Testis (tissue), 3 donors: ENCODE results near the gene NDUFB11. TPM values are rescaled to one million over a fixed set of nuclear protein-coding genes. Genes with fewer than 3 reads are reported as not detected.

Experiments used
- DNase-seq: peaks from one replicate; pipeline ENCODE4 v3.0.0-alpha.2; 2019
- H3K27ac ChIP-seq, 2 donors: fragments of 200-600 bp; sonication (generic); one replicate each; pipeline ENCODE4 v1.5.1; 2019
- H3K27me3 ChIP-seq: fragments of 200-600 bp; sonication (generic); one replicate; pipeline ENCODE4 v1.5.1; 2019
- H3K36me3 ChIP-seq: fragments of 200-600 bp; sonication (generic); one replicate; pipeline ENCODE4 v1.5.1; 2017; ENCODE audit warnings: low read depth; ENCODE audit errors: missing control alignments
- H3K4me1 ChIP-seq: fragments of 200-600 bp; sonication (generic); one replicate; pipeline ENCODE4 v1.5.1; 2019
- H3K4me3 ChIP-seq, 2 donors: fragments of 200-600 bp; sonication (generic); one replicate each; pipeline ENCODE4 v1.5.1; 2017 to 2019
- H3K9me3 ChIP-seq: fragments of 200-600 bp; sonication (generic); one replicate; pipeline ENCODE4 v1.5.1; 2017
- POLR2A ChIP-seq: fragments of 450-650 bp; IDR thresholded peaks from one replicate; pipeline ENCODE4 v1.6.1; 2017; ENCODE audit warnings: antibody characterized with exemption, mild to moderate bottlenecking, moderate library complexity
- WGBS, 2 donors: methylation state at CpG; one replicate each; pipeline ENCODE4 v1.1.5; 2018; 5-methylcytosine and 5-hydroxymethylcytosine counted together
- intact Hi-C: fragments of 100-400 bp; cut with DNase I; formaldehyde crosslinking; loops from one replicate; pipeline ENCODE4 v1.15.1; 2023; ENCODE audit warnings: low total_unique reads
- polyA plus RNA-seq: library from polyadenylated mRNA; stranded (reverse); fragments of 350-450 nt; fragmentation: Illumina TruSeq; extraction: RNeasy Lipid Tissue Mini Kit (QIAGEN cat#74804); gene quantifications from one replicate; pipeline ENCODE4 v1.2.3, GENCODE V29; 2014; ENCODE audit warnings: low read depth, low replicate concordance; ENCODE audit not compliant: insufficient read depth
- total RNA-seq, 2 donors: library from RNA; depleted of rRNA; stranded (reverse); fragments of >200 nt; gene quantifications; one replicate each; pipeline ENCODE4 v1.2.3, GENCODE V29; 2016
- TF ChIP-seq, protein P1 (sequence below), 3 experiments: fragments of 450-650 bp in 2 of 3; fragments of 200-600 bp in 1 of 3; sonication (generic) in 1 of 3; IDR thresholded peaks; one replicate each; pipeline ENCODE4 v1.5.1; 2016 to 2019; ENCODE audit warnings: antibody characterized with exemption in 3 of 3, mild to moderate bottlenecking in 2 of 3, moderate library complexity in 1 of 3

NDUFB11 gene
- total and polyA plus RNA-seq, 3 donors from 2014 or later = 41.3 to 77.4 (median 68.0) TPM

DNA sequence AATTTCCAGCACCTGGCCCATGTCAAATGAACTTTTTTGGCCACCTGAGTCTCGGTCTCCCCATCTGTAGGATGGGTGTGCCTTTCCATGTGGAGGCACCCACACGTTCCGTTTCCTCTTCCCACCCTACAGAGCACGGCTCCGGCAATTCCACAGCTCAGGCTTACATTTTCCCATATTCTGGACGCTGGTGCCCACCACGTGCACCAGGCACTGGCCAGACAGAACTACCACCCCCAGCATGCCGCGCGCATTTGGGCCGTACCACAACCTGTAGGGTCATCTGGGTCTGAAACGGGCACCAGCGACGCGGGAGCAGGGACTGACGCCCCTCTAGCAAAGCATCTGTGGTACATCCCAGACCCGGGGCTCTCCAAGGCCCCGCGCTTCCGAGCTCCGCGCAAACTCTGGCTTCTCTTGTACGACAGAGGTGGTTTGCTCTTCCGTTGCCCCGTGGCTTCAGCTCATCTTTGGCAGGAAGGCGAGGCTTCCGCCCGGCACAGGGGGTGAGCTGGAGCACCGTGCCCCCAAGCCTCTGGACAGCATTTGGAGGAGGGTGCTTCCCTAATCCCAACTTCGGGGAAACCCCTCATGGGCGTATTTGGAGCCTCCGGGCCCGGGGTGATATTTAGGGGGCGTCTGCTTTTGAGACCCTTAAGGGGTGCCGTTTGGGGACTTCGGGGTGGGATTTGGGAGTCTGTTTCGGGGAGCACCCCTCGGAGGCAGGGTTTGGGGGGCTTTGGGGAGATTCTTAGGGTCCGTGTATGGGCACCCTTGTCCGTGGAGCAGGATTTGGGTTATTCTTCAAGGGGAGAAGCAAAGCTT lies 46.2 kb upstream of the NDUFB11 start:
- intact Hi-C loops = loop anchor here (10.0 kb wide), 2 partner anchors 184 to 334 kb away; partner anchors contain the start of gene ZNF157
- DNase-seq = peak; percentile 93
- Histone ChIP-seq H3K4me1 (peaks cover 2% of the 10 kb centered on the region), H3K36me3 (no peaks in the 10 kb centered on the region), H3K27ac (no peak overlapping the region), H3K9me3 (no peaks in the 10 kb centered on the region), H3K27me3 (no peaks in the 10 kb centered on the region), H3K4me3 (peak overlapping the region; percentile 46 to 63)
- TF ChIP-seq, protein P1, sequence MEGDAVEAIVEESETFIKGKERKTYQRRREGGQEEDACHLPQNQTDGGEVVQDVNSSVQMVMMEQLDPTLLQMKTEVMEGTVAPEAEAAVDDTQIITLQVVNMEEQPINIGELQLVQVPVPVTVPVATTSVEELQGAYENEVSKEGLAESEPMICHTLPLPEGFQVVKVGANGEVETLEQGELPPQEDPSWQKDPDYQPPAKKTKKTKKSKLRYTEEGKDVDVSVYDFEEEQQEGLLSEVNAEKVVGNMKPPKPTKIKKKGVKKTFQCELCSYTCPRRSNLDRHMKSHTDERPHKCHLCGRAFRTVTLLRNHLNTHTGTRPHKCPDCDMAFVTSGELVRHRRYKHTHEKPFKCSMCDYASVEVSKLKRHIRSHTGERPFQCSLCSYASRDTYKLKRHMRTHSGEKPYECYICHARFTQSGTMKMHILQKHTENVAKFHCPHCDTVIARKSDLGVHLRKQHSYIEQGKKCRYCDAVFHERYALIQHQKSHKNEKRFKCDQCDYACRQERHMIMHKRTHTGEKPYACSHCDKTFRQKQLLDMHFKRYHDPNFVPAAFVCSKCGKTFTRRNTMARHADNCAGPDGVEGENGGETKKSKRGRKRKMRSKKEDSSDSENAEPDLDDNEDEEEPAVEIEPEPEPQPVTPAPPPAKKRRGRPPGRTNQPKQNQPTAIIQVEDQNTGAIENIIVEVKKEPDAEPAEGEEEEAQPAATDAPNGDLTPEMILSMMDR (IDR thresholded peaks at IDR 0.05) = no peak
- TF ChIP-seq POLR2A = no peak
- WGBS, 2 donors = 2 to 4% methylated on average over 10 to 33 of the region's 40 CpGs

GRCh38 chrX:47189906-47190305 lies 45.4 kb upstream of the NDUFB11 start:
- no peak for DNase-seq
- 51 to 73% methylated on average over 8 to 19 of the region's 19 CpGs for WGBS, 2 donors
- Histone ChIP-seq H3K36me3 (no peaks in the 10 kb centered on the region), H3K27me3 (no peaks in the 10 kb centered on the region), H3K4me1 (peaks cover 2% of the 10 kb centered on the region), H3K9me3 (no peaks in the 10 kb centered on the region), H3K4me3 (no peak overlapping the region), H3K27ac (no peak overlapping the region)
- intact Hi-C loops = loop anchor here (10.0 kb wide), 2 partner anchors 185 to 335 kb away; partner anchors contain the start of gene ZNF157
- TF ChIP-seq, protein P1 (IDR thresholded peaks at IDR 0.05) = no peak
- TF ChIP-seq POLR2A = no peak

- no peak for TF ChIP-seq POLR2A
- TF ChIP-seq, protein P1 (IDR thresholded peaks at IDR 0.05) = no peak
- H3K27me3 ChIP-seq = no peaks in the 10 kb centered on the region
- no peaks in the 10 kb centered on the region for H3K36me3 ChIP-seq
- no peak for DNase-seq
- no peak overlapping the region for H3K27ac ChIP-seq
- intact Hi-C loops = no loop called here
- H3K9me3 ChIP-seq = no peaks in the 10 kb centered on the region
- H3K4me3 ChIP-seq = no peak overlapping the region
- H3K4me1 ChIP-seq = peaks cover 2% of the 10 kb centered on the region
- WGBS, 2 donors = 89% methylated on average over 4 of the region's 4 CpGs; no CpG with 5 or more reads in 1 of the 2 donors
Observed at GRCh38 chrX:47187106-47187677, 42.7 kb upstream of the NDUFB11 start.

GRCh38 chrX:47186096-47186740 lies 41.7 kb upstream of the NDUFB11 start:
- no peaks in the 10 kb centered on the region for H3K9me3 ChIP-seq
- no peak for DNase-seq
- 90% methylated on average over 24 of the region's 27 CpGs; no CpG with 5 or more reads in 1 of the 2 donors for WGBS, 2 donors
- H3K4me1 ChIP-seq = no peaks in the 10 kb centered on the region
- H3K27me3 ChIP-seq = no peaks in the 10 kb centered on the region
- intact Hi-C loops = no loop called here
- TF ChIP-seq, protein P1 (IDR thresholded peaks at IDR 0.05) = no peak
- no peak for TF ChIP-seq POLR2A
- H3K27ac ChIP-seq = no peak overlapping the region
- no peak overlapping the region for H3K4me3 ChIP-seq
- H3K36me3 ChIP-seq = no peaks in the 10 kb centered on the region
